K562 (cell line): ENCODE measurements around the gene EGR1. TPM values are rescaled to one million over a fixed set of nuclear protein-coding genes. Genes with fewer than 3 reads are reported as not detected.

Experiments used
- BRCA1 ChIP-seq, 2 experiments: fragments of 450-650 bp in 1 of 2; sonication (generic) in 1 of 2; formaldehyde crosslinking in 1 of 2; IDR thresholded peaks; 2 replicates each; pipeline versions ENCODE4 v1.5.0 to v1.6.1; 2017 to 2020; ENCODE audit warnings: mild to moderate bottlenecking in 1 of 2, missing genetic modification reagents in 1 of 2
- CBX5 ChIP-seq: IDR thresholded peaks from 2 replicates; pipeline ENCODE4 v1.6.1; 2014; ENCODE audit warnings: low read depth, borderline replicate concordance
- E2F6 ChIP-seq, 2 experiments: IDR thresholded peaks; 2 replicates each; pipeline ENCODE4 v1.6.1; 2011; ENCODE audit warnings: borderline replicate concordance in 1 of 2, control low read depth in 1 of 2, low read depth in 1 of 2, low read length in 1 of 2, mild to moderate bottlenecking in 1 of 2, mixed read lengths in 1 of 2, moderate library complexity in 1 of 2; ENCODE audit not compliant: insufficient read depth in 1 of 2, insufficient read length in 1 of 2, poor library complexity in 1 of 2, severe bottlenecking in 1 of 2; ENCODE audit errors: extremely low read depth in 1 of 2
- MGA ChIP-seq: fragments of 450-650 bp; IDR thresholded peaks from 2 replicates; pipeline ENCODE4 v1.6.1; 2016; ENCODE audit warnings: mild to moderate bottlenecking, moderate library complexity
- NFATC3 ChIP-seq: fragments of 450-650 bp; IDR thresholded peaks from 2 replicates; pipeline ENCODE4 v1.6.1; 2017; ENCODE audit warnings: mild to moderate bottlenecking
- SMARCE1 ChIP-seq: fragments of 450-650 bp; IDR thresholded peaks from 2 replicates; pipeline ENCODE4 v1.7.1; 2016; ENCODE audit warnings: mild to moderate bottlenecking
- TEAD2 ChIP-seq: fragments of 450-650 bp; IDR thresholded peaks from 2 replicates; pipeline ENCODE4 v1.6.1; 2016; ENCODE audit warnings: missing genetic modification characterization, control low read depth, missing compliant biosample characterization
- polyA plus RNA-seq, 8 experiments: library from polyadenylated mRNA; depleted of rRNA in 4 of 8; stranded (reverse) in 5 of 8; unstranded in 3 of 8; fragments of >200 nt; fragmentation: Nextera tagmentation in 2 of 8; fragmentation: Illumina TruSeq in 1 of 8; extraction: Ambion mirVana in 2 of 8; extraction: Trizol in 1 of 8; gene quantifications; 2 replicates each; pipeline versions ENCODE4 v1.2.1 to v1.2.3, GENCODE V29; 2011 to 2014; ENCODE audit warnings: inconsistent platforms in 1 of 8, missing spikeins in 1 of 8
- total RNA-seq, 7 experiments: library from RNA; depleted of rRNA in 6 of 7; stranded (reverse); fragments of >200 nt in 6 of 7; fragmentation: Illumina TruSeq in 2 of 7; extraction: Trizol in 2 of 7; gene quantifications; 2 replicates each; pipeline versions ENCODE4 v1.2.1 to v1.2.3, GENCODE V29; 2011 to 2021; ENCODE audit warnings: low replicate concordance in 1 of 7

EGR1 gene
- total and polyA plus RNA-seq, 9 of the 15 experiments (the other 6 are each of a cell fraction or from before 2014, with no cell fraction given): 1.3 to 132 (median 21.5) TPM

- TF ChIP-seq MGA: no peak
- TF ChIP-seq BRCA1 (IDR thresholded peaks at IDR 0.05): no peak
- TF ChIP-seq BRCA1 (CRISPR knock-in tag; IDR thresholded peaks at IDR 0.05): no peak
- TF ChIP-seq E2F6 (IDR thresholded peaks at IDR 0.05; ENCODE audit: borderline replicate concordance in 1 of 2, extremely low read depth in 1 of 2, insufficient read depth in 1 of 2, insufficient read length in 1 of 2, low read depth in 1 of 2, low read length in 1 of 2, poor library complexity in 1 of 2, severe bottlenecking in 1 of 2): no peak
- TF ChIP-seq NFATC3: no peak
- no peak for TF ChIP-seq TEAD2 (tag)
- TF ChIP-seq CBX5: no peak
- no peak for TF ChIP-seq SMARCE1
Measured at GRCh38 chr5:138444774-138445546, 20.3 kb upstream of the EGR1 start (continued).
